Measurements from ENCODE around the gene SPEF1.

- TF ChIP-seq, protein P1, sequence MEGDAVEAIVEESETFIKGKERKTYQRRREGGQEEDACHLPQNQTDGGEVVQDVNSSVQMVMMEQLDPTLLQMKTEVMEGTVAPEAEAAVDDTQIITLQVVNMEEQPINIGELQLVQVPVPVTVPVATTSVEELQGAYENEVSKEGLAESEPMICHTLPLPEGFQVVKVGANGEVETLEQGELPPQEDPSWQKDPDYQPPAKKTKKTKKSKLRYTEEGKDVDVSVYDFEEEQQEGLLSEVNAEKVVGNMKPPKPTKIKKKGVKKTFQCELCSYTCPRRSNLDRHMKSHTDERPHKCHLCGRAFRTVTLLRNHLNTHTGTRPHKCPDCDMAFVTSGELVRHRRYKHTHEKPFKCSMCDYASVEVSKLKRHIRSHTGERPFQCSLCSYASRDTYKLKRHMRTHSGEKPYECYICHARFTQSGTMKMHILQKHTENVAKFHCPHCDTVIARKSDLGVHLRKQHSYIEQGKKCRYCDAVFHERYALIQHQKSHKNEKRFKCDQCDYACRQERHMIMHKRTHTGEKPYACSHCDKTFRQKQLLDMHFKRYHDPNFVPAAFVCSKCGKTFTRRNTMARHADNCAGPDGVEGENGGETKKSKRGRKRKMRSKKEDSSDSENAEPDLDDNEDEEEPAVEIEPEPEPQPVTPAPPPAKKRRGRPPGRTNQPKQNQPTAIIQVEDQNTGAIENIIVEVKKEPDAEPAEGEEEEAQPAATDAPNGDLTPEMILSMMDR (IDR thresholded peaks at IDR 0.05 in 8 of 11, conservative IDR thresholded peaks at IDR 0.05 in 3 of 11) = no peak
- no peak for TF ChIP-seq POLR2A (IDR thresholded peaks at IDR 0.05)
Measured at GRCh38 chr20:3804254-3804751, 23.1 kb upstream of the SPEF1 start.
